ENCODE results near the gene RRAGB.
"Not testable (repeated sequence)": the region's sequence is repeated elsewhere in the genome, so short reads cannot be mapped to it uniquely, and the experiment has no call there.

RRAGB gene

GRCh38 chrX:55715847-55716246 is 1.7 kb upstream of the RRAGB start:
- peaks cover 58% of the 10 kb centered on the region for H3K9me3 Mint-ChIP-seq
- H3K36me3 Mint-ChIP-seq (ENCODE audit: low read depth) = peaks cover 6% of the 10 kb centered on the region
- TF ChIP-seq CTCF (IDR thresholded peaks at IDR 0.05) = no peak
- H3K27ac Mint-ChIP-seq = no peak overlapping the region
- peaks cover 6% of the 10 kb centered on the region for H3K27me3 Mint-ChIP-seq (ENCODE audit: low read depth, poor library complexity)
- no peak overlapping the region for H3K4me3 Mint-ChIP-seq
- DNase-seq = no peak
- H3K4me1 Mint-ChIP-seq = peaks cover 15% of the 10 kb centered on the region

- no peak for TF ChIP-seq CTCF (IDR thresholded peaks at IDR 0.05)
- no peak for DNase-seq
- peaks cover 6% of the 10 kb centered on the region for H3K27me3 Mint-ChIP-seq (ENCODE audit: low read depth, poor library complexity)
- H3K27ac Mint-ChIP-seq = no peak overlapping the region
- peaks cover 52% of the 10 kb centered on the region for H3K9me3 Mint-ChIP-seq
- peak overlapping the region; percentile 89 for H3K4me3 Mint-ChIP-seq
- H3K36me3 Mint-ChIP-seq (ENCODE audit: low read depth) = peaks cover 13% of the 10 kb centered on the region
- H3K4me1 Mint-ChIP-seq = peaks cover 15% of the 10 kb centered on the region
These were observed 612 bp upstream of the RRAGB start for GRCh38 chrX:55716937-55717336.

GRCh38 chrX:55731826-55732225 is 14.3 kb downstream of the RRAGB start:
- H3K4me3 Mint-ChIP-seq = no peak overlapping the region
- peaks cover 60% of the 10 kb centered on the region for H3K36me3 Mint-ChIP-seq (ENCODE audit: low read depth)
- no peak overlapping the region for H3K27ac Mint-ChIP-seq
- H3K9me3 Mint-ChIP-seq = peaks cover 35% of the 10 kb centered on the region
- H3K4me1 Mint-ChIP-seq = no peaks in the 10 kb centered on the region
- no peak for TF ChIP-seq CTCF (IDR thresholded peaks at IDR 0.05)
- DNase-seq = no peak
- no peaks in the 10 kb centered on the region for H3K27me3 Mint-ChIP-seq (ENCODE audit: low read depth, poor library complexity)

GRCh38 chrX:55738969-55739368 is 21.4 kb downstream of the RRAGB start:
- DNase-seq = no peak
- Mint-ChIP-seq H3K4me1 (no peaks in the 10 kb centered on the region), H3K4me3 (no peak overlapping the region), H3K9me3 (peaks cover 48% of the 10 kb centered on the region), H3K36me3 (ENCODE audit: low read depth) (peaks cover 56% of the 10 kb centered on the region), H3K27ac (no peak overlapping the region), H3K27me3 (ENCODE audit: low read depth, poor library complexity) (no peaks in the 10 kb centered on the region)
- no peak for TF ChIP-seq CTCF (IDR thresholded peaks at IDR 0.05)

- H3K36me3 Mint-ChIP-seq (ENCODE audit: low read depth) = peaks cover 56% of the 10 kb centered on the region
- no peaks in the 10 kb centered on the region for H3K27me3 Mint-ChIP-seq (ENCODE audit: low read depth, poor library complexity)
- no peak overlapping the region for H3K4me3 Mint-ChIP-seq
- peaks cover 44% of the 10 kb centered on the region for H3K9me3 Mint-ChIP-seq
- no peak overlapping the region for H3K27ac Mint-ChIP-seq
- DNase-seq = no peak
- no peak for TF ChIP-seq CTCF (IDR thresholded peaks at IDR 0.05)
- no peaks in the 10 kb centered on the region for H3K4me1 Mint-ChIP-seq
These were observed 25.1 kb downstream of the RRAGB start for GRCh38 chrX:55742649-55743048.

GRCh38 chrX:55748463-55748862 is 30.9 kb downstream of the RRAGB start:
- not testable (repeated sequence) for DNase-seq; H3K27me3 Mint-ChIP-seq (ENCODE audit: low read depth, poor library complexity)
- H3K36me3 Mint-ChIP-seq (ENCODE audit: low read depth) = peaks cover 46% of the 10 kb centered on the region

More at GRCh38 chrX:55748463-55748862, 30.9 kb downstream of the RRAGB start:
- H3K27ac Mint-ChIP-seq, H3K4me3 Mint-ChIP-seq, H3K4me1 Mint-ChIP-seq: not testable (repeated sequence)
- H3K9me3 Mint-ChIP-seq = peaks cover 38% of the 10 kb centered on the region
